Keratinocyte (primary cell): ENCODE results near the gene PDS5A. TPM values are rescaled to one million over a fixed set of nuclear protein-coding genes. Genes with fewer than 3 reads are reported as not detected.

Experiments used
- DNase-seq: peaks from one replicate; pipeline ENCODE4 v3.0.0-alpha.2; 2011; ENCODE audit warnings: low read depth, missing footprints, low spot score
- FAIRE-seq: peaks from 2 replicates; lab custom pipeline; 2011; peaks lifted over from hg19 to GRCh38; lab: Jason Lieb, UNC
- H2AFZ ChIP-seq: 2 replicates; pipeline ENCODE4 v1.6.0; 2012; ENCODE audit warnings: low read length, control low read depth, inconsistent platforms; ENCODE audit not compliant: control insufficient read depth
- H3K27ac ChIP-seq: 2 replicates; pipeline ENCODE4 v1.5.1; 2011; ENCODE audit warnings: low read length; ENCODE audit not compliant: control insufficient read depth, insufficient read depth
- H3K27me3 ChIP-seq: 3 replicates; pipeline ENCODE4 v1.6.0; 2011; ENCODE audit warnings: low read length; ENCODE audit not compliant: control insufficient read depth, insufficient read depth; ENCODE audit errors: extremely low read depth
- H3K36me3 ChIP-seq, 2 experiments: 2 replicates in 1 of 2; 3 replicates in 1 of 2; pipeline ENCODE4 v1.5.1; 2011; ENCODE audit warnings: low read length in 2 of 2, mild to moderate bottlenecking in 1 of 2; ENCODE audit not compliant: control insufficient read depth in 2 of 2, insufficient read depth in 2 of 2; ENCODE audit errors: extremely low read depth in 1 of 2
- H3K4me1 ChIP-seq: 3 replicates; pipeline ENCODE4 v1.5.1; 2011; ENCODE audit warnings: low read length; ENCODE audit not compliant: control insufficient read depth, insufficient read depth; ENCODE audit errors: extremely low read depth
- H3K4me2 ChIP-seq: 3 replicates; pipeline ENCODE4 v1.6.0; 2011; ENCODE audit warnings: low read depth, low read length; ENCODE audit not compliant: control insufficient read depth, insufficient read depth; ENCODE audit errors: extremely low read depth
- H3K4me3 ChIP-seq, 3 experiments: fragments of 200-600 bp in 1 of 3; sonication (generic) in 1 of 3; 2 replicates in 2 of 3; 3 replicates in 1 of 3; pipeline ENCODE4 v1.5.1; 2011 to 2016; ENCODE audit warnings: low read length in 3 of 3, mild to moderate bottlenecking in 3 of 3, control low read depth in 2 of 3, inconsistent platforms in 1 of 3, low read depth in 1 of 3, mixed read lengths in 1 of 3, mixed run types in 1 of 3, moderate library complexity in 1 of 3; ENCODE audit not compliant: control insufficient read depth in 2 of 3, insufficient read depth in 2 of 3; ENCODE audit errors: extremely low read depth in 1 of 3
- H3K79me2 ChIP-seq: 2 replicates; pipeline ENCODE4 v1.6.0; 2012; ENCODE audit warnings: low read length; ENCODE audit not compliant: control insufficient read depth, insufficient read depth
- H3K9ac ChIP-seq: 3 replicates; pipeline ENCODE4 v1.6.0; 2011; ENCODE audit warnings: low read length; ENCODE audit not compliant: control insufficient read depth, insufficient read depth; ENCODE audit errors: extremely low read depth
- H3K9me1 ChIP-seq: 3 replicates; pipeline ENCODE4 v1.6.0; 2011; ENCODE audit warnings: low read length; ENCODE audit not compliant: control insufficient read depth, insufficient read depth; ENCODE audit errors: extremely low read depth
- H3K9me3 ChIP-seq: 2 replicates; pipeline ENCODE4 v1.5.1; 2012; ENCODE audit warnings: low read depth, low read length; ENCODE audit not compliant: control insufficient read depth
- H4K20me1 ChIP-seq: 3 replicates; pipeline ENCODE4 v1.6.0; 2011; ENCODE audit warnings: low read length; ENCODE audit not compliant: control insufficient read depth, insufficient read depth; ENCODE audit errors: extremely low read depth
- CTCF ChIP-seq, 3 experiments: IDR thresholded peaks in 1 of 3; conservative IDR thresholded peaks in 1 of 3; optimal IDR thresholded peaks in 1 of 3; 2 replicates in 2 of 3; 3 replicates in 1 of 3; pipeline versions ENCODE3 to v1.5.1; 2011; ENCODE audit warnings: low read length in 3 of 3, mild to moderate bottlenecking in 3 of 3, moderate library complexity in 2 of 3, control low read depth in 1 of 3, inconsistent platforms in 1 of 3; ENCODE audit not compliant: insufficient read depth in 2 of 3; ENCODE audit errors: extremely low read depth in 1 of 3
- EZH2 ChIP-seq: IDR thresholded peaks from one replicate; pipeline ENCODE4 v1.6.1; 2012; ENCODE audit warnings: inconsistent platforms, mild to moderate bottlenecking, low read length, moderate library complexity
- dilution Hi-C: fragments of 300-500 bp; cut with MboI; formaldehyde crosslinking; loops from one replicate; pipeline ENCODE4 v1.7.0; 2020; ENCODE audit warnings: low sequenced_read_pairs; ENCODE audit not compliant: extremely low pct_ligation_motif_present
- polyA plus RNA-seq, 5 experiments: library from polyadenylated mRNA; depleted of rRNA in 3 of 5; stranded (reverse) in 3 of 5; stranded (forward) in 1 of 5; unstranded in 1 of 5; fragments of >200 nt; gene quantifications; 1 replicate in 1 of 5; 2 replicates in 3 of 5; 3 replicates in 1 of 5; pipeline versions ENCODE4 v1.2.1 to v1.2.3, GENCODE V29; 2011 to 2012; ENCODE audit warnings: missing spikeins in 2 of 5, low read depth in 1 of 5, low replicate concordance in 1 of 5

Gene PDS5A
- polyA plus RNA-seq, 1 donor (not counting 4 experiments of a cell fraction or from before 2014, with no cell fraction given): 56.0 TPM

- Histone ChIP-seq H3K9me1 (no peaks in the 10 kb centered on the region), H3K36me3 (peaks cover 5 to 11% of the 10 kb centered on the region in 2 experiments), H3K79me2 (no peaks in the 10 kb centered on the region), H3K9me3 (no peaks in the 10 kb centered on the region), H4K20me1 (peaks cover 2% of the 10 kb centered on the region), H3K27me3 (no peaks in the 10 kb centered on the region), H2AFZ (no peak overlapping the region), H3K9ac (no peak overlapping the region), H3K4me2 (no peak overlapping the region), H3K4me3 (no peak overlapping the region), H3K27ac (no peak overlapping the region), H3K4me1 (no peaks in the 10 kb centered on the region)
- dilution Hi-C loops: no loop called here
- no peak for TF ChIP-seq CTCF (optimal IDR thresholded peaks at IDR 0.05 in 1 of 3, IDR thresholded peaks at IDR 0.05 in 1 of 3, conservative IDR thresholded peaks at IDR 0.05 in 1 of 3; ENCODE audit: extremely low read depth in 1 of 3, insufficient read depth in 2 of 3, low read length in 3 of 3)
- TF ChIP-seq EZH2: no peak
- DNase-seq (no peak), FAIRE-seq (no peak)
These were observed 155.0 kb downstream of the PDS5A start for GRCh38 chr4:39822662-39823061.

DNA sequence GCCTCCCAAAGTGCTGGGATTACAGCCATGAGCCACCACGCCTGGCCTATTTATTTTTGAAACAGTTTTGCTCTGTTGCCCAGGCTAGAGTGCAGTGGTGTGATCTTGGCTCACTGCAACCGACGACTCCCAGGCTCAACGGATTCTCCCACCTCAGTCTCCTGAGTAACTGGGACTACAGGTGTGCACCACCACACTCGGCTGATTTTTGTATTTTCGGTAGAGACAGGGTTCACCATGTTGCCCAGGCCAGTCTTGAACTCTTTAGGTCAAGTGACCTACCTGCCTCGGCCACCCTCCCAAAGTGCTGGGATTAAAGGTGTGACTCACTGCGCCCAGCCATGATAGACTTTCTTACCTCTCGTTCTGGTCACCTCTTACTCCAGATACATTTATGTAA lies 155.8 kb downstream of the PDS5A start:
- dilution Hi-C loops: no loop called here
- Histone ChIP-seq H3K9ac (no peak overlapping the region), H3K79me2 (no peaks in the 10 kb centered on the region), H3K9me3 (no peaks in the 10 kb centered on the region), H3K36me3 (peaks cover 5 to 9% of the 10 kb centered on the region in 2 experiments), H3K4me2 (no peak overlapping the region), H3K27me3 (no peaks in the 10 kb centered on the region), H4K20me1 (peaks cover 2% of the 10 kb centered on the region), H3K9me1 (no peaks in the 10 kb centered on the region), H3K4me3 (no peak overlapping the region), H3K27ac (no peak overlapping the region), H3K4me1 (no peaks in the 10 kb centered on the region), H2AFZ (no peak overlapping the region)
- no peak for DNase-seq
- FAIRE-seq: no peak
- TF ChIP-seq EZH2 (no peak), CTCF (optimal IDR thresholded peaks at IDR 0.05 in 1 of 3, IDR thresholded peaks at IDR 0.05 in 1 of 3, conservative IDR thresholded peaks at IDR 0.05 in 1 of 3; ENCODE audit: extremely low read depth in 1 of 3, insufficient read depth in 2 of 3, low read length in 3 of 3) (no peak)
